ENCODE measurements around the gene GFRA1.

The GFRA1 gene

DNA sequence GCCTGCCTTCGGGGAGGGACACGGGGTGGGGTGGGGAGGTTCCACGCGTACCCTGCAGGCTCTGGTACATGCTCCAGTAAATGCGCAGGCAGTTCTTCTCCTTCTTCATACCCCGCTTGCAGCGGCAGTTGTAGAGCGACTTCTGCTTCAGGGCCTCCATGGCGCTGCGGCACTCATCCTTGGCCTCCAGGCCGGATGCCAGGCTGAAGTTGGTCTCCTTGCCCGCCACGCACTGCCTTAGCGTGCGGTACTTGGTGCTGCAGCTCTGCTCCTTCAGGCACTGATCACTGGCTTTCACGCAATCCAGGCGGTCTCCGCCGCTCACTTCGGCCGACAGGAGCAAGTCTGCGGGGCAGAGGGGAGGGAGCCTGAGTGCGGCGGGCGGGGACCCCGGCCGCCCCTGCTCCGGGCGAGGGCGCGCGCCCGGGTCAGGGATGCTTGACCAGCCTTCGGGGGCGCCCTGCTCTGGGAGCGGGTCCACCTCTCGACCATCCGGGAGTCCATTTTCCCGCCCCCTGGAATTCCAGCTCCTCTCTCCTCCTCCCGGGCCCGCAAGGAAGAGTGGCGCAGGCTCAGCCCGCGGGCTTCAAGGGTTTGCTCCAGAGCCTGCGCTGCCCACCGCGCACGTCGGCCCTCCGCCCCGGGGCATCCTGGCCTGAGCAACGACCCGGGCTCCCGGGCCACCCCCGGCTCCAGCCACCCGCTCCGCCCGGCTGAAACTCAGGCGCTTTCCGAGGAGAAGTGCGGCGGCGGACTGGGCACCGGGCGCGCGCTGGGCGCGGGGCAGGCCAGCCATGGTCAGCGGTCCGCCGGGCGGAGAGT is 2.0 kb downstream of the GFRA1 start:
- no peak for DNase-seq

DNA sequence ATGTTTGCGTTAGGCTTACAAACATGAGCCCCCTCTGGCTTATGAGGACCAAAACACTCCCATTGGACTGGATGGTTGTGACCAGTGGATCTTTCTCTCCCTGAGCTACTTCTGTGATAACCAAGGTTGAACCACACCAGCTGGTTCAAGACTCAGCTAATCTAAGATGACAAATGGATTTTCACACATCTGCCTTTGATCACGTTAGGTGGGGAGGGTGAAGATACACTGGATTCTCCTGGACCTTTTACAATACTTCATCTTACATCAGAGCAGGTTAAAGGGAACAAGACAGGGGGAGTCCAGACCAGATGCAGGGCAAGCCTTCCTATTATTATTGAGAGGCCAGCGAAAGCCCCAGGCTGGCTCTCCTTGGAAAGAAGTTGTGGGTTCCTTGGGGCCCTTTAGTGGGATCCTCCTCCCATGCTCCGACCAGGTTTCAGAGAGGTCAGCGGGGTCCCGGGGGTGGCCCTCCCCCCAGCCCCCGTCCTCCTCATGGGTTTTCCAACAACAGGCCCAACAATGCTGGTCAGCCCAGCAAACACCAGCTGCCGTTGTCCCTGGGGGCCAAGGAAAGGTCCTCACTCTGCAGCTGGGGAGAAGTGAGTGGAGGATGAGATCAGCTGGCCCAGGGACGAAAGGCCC is 2.8 kb downstream of the GFRA1 start:
- no peak for DNase-seq

GRCh38 chr10:116269619-116270018 is 3.4 kb downstream of the GFRA1 start:
- no peak for DNase-seq

GRCh38 chr10:116268976-116269375 is 4.0 kb downstream of the GFRA1 start:
- DNase-seq = no peak

DNA sequence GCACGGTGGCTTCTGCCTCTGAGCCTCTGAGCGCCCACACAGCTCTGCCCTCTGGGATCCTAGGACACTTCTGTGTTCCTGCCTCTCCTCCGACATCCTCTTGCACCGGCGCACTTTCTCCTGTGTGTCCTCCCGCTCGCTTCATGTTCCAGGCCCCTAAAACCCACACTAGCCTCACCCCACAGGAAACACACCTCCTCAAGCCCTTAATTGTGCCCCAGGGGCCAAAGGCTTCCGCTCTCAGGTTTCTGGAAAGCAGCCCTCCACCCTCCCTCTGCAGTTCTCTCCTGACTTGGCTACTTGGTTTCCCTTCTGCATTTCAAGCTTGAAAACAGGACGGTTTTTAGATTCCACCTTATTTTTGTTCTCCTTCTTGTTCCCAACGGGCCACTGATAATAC is 7.3 kb downstream of the GFRA1 start:
- no peak for DNase-seq

GRCh38 chr10:116263870-116264655 is 8.9 kb downstream of the GFRA1 start:
- no peak for DNase-seq

DNA sequence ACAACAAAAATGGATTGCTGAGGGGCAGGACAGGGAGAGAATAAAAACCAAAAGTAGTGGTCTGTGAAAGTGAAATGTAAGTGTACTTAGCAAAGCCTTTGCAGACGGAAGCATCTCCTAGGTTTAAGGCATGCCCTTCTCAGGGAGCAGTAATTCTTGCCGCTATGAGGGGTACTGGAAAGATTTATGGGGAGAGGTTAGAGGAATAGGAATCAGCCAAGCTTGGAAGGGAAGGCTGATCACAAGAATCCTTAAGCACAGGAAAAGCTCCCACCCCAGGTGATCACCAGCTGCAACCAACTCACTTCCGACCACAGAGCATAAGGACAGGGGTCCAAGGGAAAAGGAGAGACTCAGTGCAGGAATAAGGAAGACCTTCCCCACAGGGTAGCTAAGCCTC is 10.3 kb downstream of the GFRA1 start:
- no peak for DNase-seq

- DNase-seq = no peak
These were observed 12.4 kb downstream of the GFRA1 start for GRCh38 chr10:116260599-116260998.

DNA sequence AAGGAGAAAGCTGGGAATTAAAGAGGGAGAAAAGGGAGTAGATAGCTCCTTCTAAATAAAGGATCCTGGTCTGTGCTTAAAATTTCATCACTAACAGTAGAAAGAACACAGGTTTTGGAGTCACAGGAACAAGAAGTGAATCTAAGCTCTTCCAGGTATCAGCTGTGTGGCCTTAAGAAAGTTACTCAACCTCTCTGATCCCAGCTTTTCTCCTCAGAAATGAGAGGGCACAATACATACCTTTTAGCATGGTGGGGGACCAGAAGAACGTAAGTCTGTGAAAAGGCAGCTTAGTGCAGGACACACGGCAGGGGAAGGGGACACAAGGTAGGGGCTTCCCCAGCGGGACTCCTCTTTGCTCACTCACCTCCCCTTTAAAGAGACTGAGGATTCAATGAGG is 13.4 kb downstream of the GFRA1 start:
- DNase-seq = no peak

- DNase-seq = no peak
These were observed 15.2 kb downstream of the GFRA1 start for GRCh38 chr10:116257785-116258184.

- no peak for DNase-seq
These were observed 16.2 kb downstream of the GFRA1 start for GRCh38 chr10:116256752-116257259.

GRCh38 chr10:116255886-116256751 is 16.9 kb downstream of the GFRA1 start:
- DNase-seq = no peak

- DNase-seq = no peak
These were observed 18.4 kb downstream of the GFRA1 start for GRCh38 chr10:116254422-116255155.

GRCh38 chr10:116253716-116254115 is 19.3 kb downstream of the GFRA1 start:
- no peak for DNase-seq

DNA sequence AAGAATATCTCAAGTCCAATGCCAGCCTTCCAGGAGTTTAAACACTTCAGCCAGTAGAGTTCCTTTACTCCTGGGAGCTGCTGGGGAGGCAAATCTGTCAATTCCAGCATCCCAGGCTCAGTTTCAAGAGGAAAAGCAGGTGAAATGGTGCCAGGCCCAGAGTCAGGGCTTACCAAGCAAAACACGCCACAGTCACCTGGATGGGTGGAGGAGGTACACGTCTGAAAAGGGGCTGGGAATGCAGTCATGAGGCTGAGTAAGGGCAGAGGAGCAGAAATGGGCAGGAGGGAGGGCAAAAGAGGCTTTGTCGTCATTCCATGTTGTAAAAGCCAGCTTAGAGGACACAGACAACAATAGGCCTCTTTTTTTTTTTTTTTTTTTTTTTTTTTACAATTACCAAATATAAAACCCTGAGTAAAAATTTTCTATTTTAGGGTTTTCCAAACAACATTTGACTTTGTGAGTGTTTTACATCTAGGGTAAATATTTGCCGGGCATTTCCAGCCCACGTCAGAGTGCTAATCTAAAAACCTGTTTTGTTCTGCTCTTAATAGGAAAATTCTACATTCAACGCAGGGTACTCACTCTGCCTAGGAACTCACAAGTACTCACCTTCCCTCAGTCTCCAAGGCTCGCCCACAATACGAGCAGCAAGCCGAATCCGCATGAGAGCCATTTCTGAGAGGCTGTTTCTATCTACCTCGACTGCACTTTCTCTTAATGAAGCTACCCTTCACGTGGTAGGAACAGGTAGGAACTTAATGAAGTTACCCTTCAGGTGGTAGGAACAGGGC is 21.2 kb downstream of the GFRA1 start:
- no peak for DNase-seq

- no peak for DNase-seq
These were observed 25.3 kb downstream of the GFRA1 start for GRCh38 chr10:116247691-116248090.

GRCh38 chr10:116246263-116246662 is 26.7 kb downstream of the GFRA1 start:
- DNase-seq = no peak

- no peak for DNase-seq
These were observed 27.9 kb downstream of the GFRA1 start for GRCh38 chr10:116245156-116245555.

DNA sequence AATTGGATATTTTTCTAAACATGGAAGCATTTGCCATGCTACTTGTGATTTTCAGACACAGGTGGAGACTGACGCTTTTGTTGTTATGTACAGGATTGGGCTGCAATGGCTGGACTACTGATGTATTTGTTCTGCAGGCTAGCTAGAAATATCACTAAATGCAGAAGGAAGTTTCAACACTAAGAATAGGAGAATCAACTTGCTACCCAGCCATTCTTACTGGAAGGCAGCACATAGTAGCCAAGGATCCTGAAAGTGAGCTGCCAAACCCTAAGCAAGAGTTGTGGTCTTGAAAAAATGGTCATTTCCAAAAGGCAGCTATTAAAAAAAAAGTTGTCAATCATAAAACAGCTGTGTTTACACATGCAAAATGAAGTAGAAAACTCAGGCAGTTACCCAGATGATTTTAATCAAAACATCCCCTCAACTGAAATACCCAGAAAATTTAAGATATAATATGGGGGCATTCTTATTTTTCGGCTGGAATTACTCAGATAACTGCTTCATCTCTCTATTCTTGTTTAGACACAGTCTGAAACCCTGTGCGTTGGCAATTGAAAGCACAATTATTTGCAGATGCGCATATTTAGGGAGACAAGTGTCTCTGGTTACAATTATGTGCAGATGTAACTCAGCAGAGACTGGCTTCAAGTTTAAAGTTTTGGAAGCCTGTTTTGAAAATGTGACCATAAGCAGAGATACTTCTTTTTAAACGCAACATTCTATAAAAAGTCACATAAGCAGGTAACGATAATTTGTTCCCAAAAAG is 31.2 kb downstream of the GFRA1 start:
- DNase-seq = no peak

DNA sequence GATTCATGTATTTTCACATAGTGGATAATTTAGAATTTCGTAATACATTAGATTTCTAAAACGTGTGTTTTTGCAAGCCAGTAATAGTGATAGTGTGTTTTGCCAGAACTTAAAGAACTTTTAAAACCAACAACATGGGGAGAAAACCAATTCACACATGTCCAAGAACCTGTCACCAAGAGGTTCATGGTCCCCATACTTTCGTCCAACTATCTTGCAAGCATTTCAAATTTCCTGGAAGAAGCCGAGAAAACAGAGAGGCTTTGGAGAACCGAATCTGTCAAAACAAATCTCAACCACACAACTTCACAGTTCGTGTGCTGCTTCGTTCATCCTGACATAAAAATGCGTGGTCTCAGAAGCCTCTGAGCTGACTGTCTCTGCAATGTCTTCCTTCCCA is 31.9 kb downstream of the GFRA1 start:
- DNase-seq = no peak
